GM23248 (cell line): ENCODE results near the gene SPC25.

ENCODE experiments used
- EZH2 ChIP-seq: fragments of 200-600 bp; sonication (generic); IDR thresholded peaks from 2 replicates; pipeline ENCODE4 v1.6.1; 2018; ENCODE audit warnings: antibody characterized with exemption, mild to moderate bottlenecking; ENCODE audit not compliant: insufficient read depth, poor library complexity, severe bottlenecking
- EZH2phosphoT487 ChIP-seq: fragments of 200-600 bp; sonication (generic); IDR thresholded peaks from 2 replicates; pipeline ENCODE4 v1.6.1; 2018; ENCODE audit warnings: antibody characterized with exemption, moderate library complexity, mild to moderate bottlenecking, low read depth; ENCODE audit not compliant: insufficient read depth

GRCh38 chr2:168849610-168850009 is 40.6 kb downstream of the SPC25 start:
- TF ChIP-seq EZH2phosphoT487 (no peak), EZH2 (no peak)
